ENCODE results near the gene TMEM163. TPM values are rescaled to one million over a fixed set of nuclear protein-coding genes. Genes with fewer than 3 reads are reported as not detected.

Gene TMEM163
- total RNA-seq, 1 donor from 2014 or later: 6.0 TPM

DNA sequence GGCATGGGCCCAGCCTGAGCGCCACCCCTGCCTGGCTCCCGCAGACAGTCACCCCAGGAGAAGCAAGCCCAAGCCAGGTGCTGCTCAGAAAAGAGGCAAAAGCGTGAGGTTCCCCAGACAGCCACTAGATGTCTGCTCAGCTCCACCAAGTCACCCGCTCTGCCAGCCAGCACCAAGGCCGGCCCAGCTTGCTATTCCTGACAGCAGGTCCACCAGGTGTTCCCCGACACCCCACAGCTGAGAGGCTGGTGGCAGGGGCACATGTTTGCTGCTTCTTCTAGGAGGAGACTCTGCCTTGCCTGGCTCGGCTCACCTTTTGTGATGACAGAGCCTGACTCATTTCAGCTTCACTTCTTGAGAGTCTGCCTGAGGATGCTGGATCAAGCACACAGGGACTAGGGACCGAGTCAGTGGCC, 258.2 kb downstream of the TMEM163 start:
- Mint-ChIP-seq H3K9me3 (no peaks in the 10 kb centered on the region), H3K4me3 (no peak overlapping the region), H3K36me3 (ENCODE audit: low read depth) (peaks cover 5% of the 10 kb centered on the region), H3K27ac (no peak overlapping the region), H3K4me1 (peaks cover 6% of the 10 kb centered on the region), H3K27me3 (no peaks in the 10 kb centered on the region)
- DNase-seq (no peak), ATAC-seq (ENCODE audit: low read depth) (peak; percentile 88)
- ChIA-PET POLR2A (no interaction called here), CTCF (interaction anchor here (0.6 to 2.0 kb wide), 12 partner anchors 9 to 1249 kb away, joined by 3 to 19 read pairs (median 4); no protein-coding TSS in a partner anchor)
- intact Hi-C loops (cut with micrococcal nuclease): loop anchor here (1.0 kb wide), 2 partner anchors 232 to 438 kb away; no protein-coding TSS in a partner anchor
- TF ChIP-seq, protein P1, sequence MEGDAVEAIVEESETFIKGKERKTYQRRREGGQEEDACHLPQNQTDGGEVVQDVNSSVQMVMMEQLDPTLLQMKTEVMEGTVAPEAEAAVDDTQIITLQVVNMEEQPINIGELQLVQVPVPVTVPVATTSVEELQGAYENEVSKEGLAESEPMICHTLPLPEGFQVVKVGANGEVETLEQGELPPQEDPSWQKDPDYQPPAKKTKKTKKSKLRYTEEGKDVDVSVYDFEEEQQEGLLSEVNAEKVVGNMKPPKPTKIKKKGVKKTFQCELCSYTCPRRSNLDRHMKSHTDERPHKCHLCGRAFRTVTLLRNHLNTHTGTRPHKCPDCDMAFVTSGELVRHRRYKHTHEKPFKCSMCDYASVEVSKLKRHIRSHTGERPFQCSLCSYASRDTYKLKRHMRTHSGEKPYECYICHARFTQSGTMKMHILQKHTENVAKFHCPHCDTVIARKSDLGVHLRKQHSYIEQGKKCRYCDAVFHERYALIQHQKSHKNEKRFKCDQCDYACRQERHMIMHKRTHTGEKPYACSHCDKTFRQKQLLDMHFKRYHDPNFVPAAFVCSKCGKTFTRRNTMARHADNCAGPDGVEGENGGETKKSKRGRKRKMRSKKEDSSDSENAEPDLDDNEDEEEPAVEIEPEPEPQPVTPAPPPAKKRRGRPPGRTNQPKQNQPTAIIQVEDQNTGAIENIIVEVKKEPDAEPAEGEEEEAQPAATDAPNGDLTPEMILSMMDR (IDR thresholded peaks at IDR 0.05): no peak

- Mint-ChIP-seq H3K27ac (peak overlapping the region; percentile 30), H3K4me3 (no peak overlapping the region), H3K36me3 (ENCODE audit: low read depth) (peaks cover 12% of the 10 kb centered on the region), H3K9me3 (no peaks in the 10 kb centered on the region), H3K4me1 (peaks cover 6% of the 10 kb centered on the region), H3K27me3 (no peaks in the 10 kb centered on the region)
- POLR2A ChIA-PET: no interaction called here
- DNase-seq (no peak), ATAC-seq (ENCODE audit: low read depth) (no peak)
- TF ChIP-seq, protein P1 (IDR thresholded peaks at IDR 0.05): no peak
- CTCF ChIA-PET: interaction anchor here (0.6 to 2.0 kb wide), 9 partner anchors 8 to 581 kb away, joined by 3 to 19 read pairs (median 4); no protein-coding TSS in a partner anchor
- intact Hi-C loops (cut with micrococcal nuclease): loop anchor here (1.0 to 10.0 kb wide), 3 partner anchors 232 to 1245 kb away; no protein-coding TSS in a partner anchor
Observed at GRCh38 chr2:134459706-134460406, 258.9 kb downstream of the TMEM163 start.

GRCh38 chr2:134458950-134459349, 259.9 kb downstream of the TMEM163 start:
- ATAC-seq (ENCODE audit: low read depth): no peak
- ChIA-PET POLR2A (no interaction called here), CTCF (no interaction called here)
- Mint-ChIP-seq H3K36me3 (ENCODE audit: low read depth) (peaks cover 15% of the 10 kb centered on the region), H3K9me3 (no peaks in the 10 kb centered on the region), H3K4me1 (peaks cover 6% of the 10 kb centered on the region), H3K27ac (no peak overlapping the region), H3K27me3 (no peaks in the 10 kb centered on the region), H3K4me3 (no peak overlapping the region)
- intact Hi-C loops (cut with micrococcal nuclease): loop anchor here (10.0 kb wide), 1 partner anchor 1246 kb away; no protein-coding TSS in a partner anchor
- no peak for DNase-seq
- TF ChIP-seq, protein P1 (IDR thresholded peaks at IDR 0.05): no peak

GRCh38 chr2:134458473-134458853, 260.3 kb downstream of the TMEM163 start:
- Mint-ChIP-seq H3K4me3 (no peak overlapping the region), H3K27me3 (no peaks in the 10 kb centered on the region), H3K4me1 (peaks cover 6% of the 10 kb centered on the region), H3K9me3 (no peaks in the 10 kb centered on the region), H3K27ac (no peak overlapping the region), H3K36me3 (ENCODE audit: low read depth) (peaks cover 20% of the 10 kb centered on the region)
- ChIA-PET CTCF (no interaction called here), POLR2A (no interaction called here)
- ATAC-seq (ENCODE audit: low read depth) (no peak), DNase-seq (no peak)
- TF ChIP-seq, protein P1 (IDR thresholded peaks at IDR 0.05): no peak
- intact Hi-C loops (cut with micrococcal nuclease): loop anchor here (10.0 kb wide), 1 partner anchor 1246 kb away; no protein-coding TSS in a partner anchor

DNA sequence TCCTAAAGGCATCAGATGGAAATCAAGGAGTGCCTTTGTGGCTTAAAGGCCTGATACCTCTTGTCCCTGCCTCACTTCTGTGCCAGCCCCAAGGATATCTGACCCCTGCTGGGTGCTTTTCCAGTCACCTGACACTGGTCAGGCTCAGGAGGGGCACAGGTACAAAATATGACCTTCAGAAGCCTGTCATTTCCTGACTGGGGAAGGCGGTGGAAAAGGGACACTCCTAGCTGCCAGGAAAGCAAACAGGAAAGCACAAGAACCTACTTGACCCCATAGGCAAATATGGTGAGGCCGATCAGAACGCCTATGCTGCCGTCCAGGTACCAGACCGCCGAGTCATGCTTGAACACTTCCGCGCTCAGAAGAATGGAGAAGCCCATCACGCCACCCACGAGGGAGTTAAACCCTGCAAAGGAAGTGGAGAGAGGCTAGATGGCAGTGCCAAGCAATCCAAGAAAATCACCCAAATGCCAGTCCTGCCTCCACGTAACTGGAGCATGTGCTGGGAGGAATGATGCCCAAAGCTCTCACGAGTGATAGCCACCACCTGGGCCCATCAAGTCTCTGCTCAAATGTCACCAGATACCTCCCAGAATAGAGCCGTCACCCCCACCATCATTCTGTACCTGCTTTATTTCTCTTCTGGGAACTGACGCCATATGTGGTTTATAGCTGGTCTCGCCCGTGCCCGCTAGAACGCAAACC, 260.9 kb downstream of the TMEM163 start:
- ATAC-seq (ENCODE audit: low read depth) (no peak), DNase-seq (no peak)
- POLR2A ChIA-PET: no interaction called here
- CTCF ChIA-PET: no interaction called here
- H3K27ac Mint-ChIP-seq: no peak overlapping the region
- H3K36me3 Mint-ChIP-seq (ENCODE audit: low read depth): peaks cover 23% of the 10 kb centered on the region
- no peak overlapping the region for H3K4me3 Mint-ChIP-seq
- H3K9me3 Mint-ChIP-seq: no peaks in the 10 kb centered on the region
- no peaks in the 10 kb centered on the region for H3K27me3 Mint-ChIP-seq
- peaks cover 6% of the 10 kb centered on the region for H3K4me1 Mint-ChIP-seq
- TF ChIP-seq, protein P1 (IDR thresholded peaks at IDR 0.05): no peak
- intact Hi-C loops (cut with micrococcal nuclease): loop anchor here (10.0 kb wide), 1 partner anchor 1247 kb away; no protein-coding TSS in a partner anchor

Measured in activated B cell treated with CpG ODN at 0.5 μM for 24 hours (primary cell).